K562 (cell line): ENCODE data around the gene NTM.

Experiments used
- CTCF ChIP-seq, 3 experiments: IDR thresholded peaks in 2 of 3; conservative IDR thresholded peaks in 1 of 3; 2 replicates each; pipeline ENCODE4 v1.5.1; 2011 to 2012; ENCODE audit warnings: low read length in 3 of 3, mild to moderate bottlenecking in 3 of 3, control low read depth in 2 of 3, improper control_type of control experiment in 1 of 3, inconsistent platforms in 1 of 3, low read depth in 1 of 3, mixed read lengths in 1 of 3, moderate library complexity in 1 of 3; ENCODE audit not compliant: insufficient read depth in 2 of 3
- ETV5 ChIP-seq: sonication (generic); formaldehyde crosslinking; IDR thresholded peaks from 2 replicates; pipeline ENCODE4 v1.4.0; 2020; ENCODE audit warnings: low read depth, mild to moderate bottlenecking, missing genetic modification reagents
- HDAC1 ChIP-seq, 2 experiments: fragments of 450-650 bp; IDR thresholded peaks; 2 replicates each; pipeline ENCODE4 v1.6.1; 2016 to 2017; ENCODE audit warnings: inconsistent platforms in 1 of 2, mild to moderate bottlenecking in 1 of 2, moderate library complexity in 1 of 2
- POLR2A ChIP-seq: fragments of 450-650 bp; conservative IDR thresholded peaks from 2 replicates; pipeline ENCODE4 v1.6.1; 2016

DNA sequence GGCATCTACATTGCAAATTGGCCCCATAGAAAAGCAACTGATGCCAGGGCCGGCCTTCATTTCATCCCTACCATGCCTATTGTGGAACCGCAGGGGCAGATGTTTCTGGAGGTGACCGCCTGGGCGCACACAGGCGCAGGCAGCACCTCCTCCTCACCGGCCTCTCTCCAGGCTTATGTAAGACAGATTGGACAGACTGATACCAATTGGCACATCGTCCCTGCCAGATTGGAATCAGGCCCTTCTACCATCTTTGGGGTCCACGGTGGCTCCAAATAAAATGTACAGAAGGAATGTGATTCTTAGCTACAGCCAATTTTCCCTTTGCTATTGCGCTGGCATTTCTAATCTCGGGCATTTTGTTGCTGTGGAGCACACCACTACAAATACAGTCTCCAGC lies 732.6 kb downstream of the NTM start:
- no peak for TF ChIP-seq HDAC1 (IDR thresholded peaks at IDR 0.05)
- TF ChIP-seq CTCF (IDR thresholded peaks at IDR 0.05 in 2 of 3, conservative IDR thresholded peaks at IDR 0.05 in 1 of 3; ENCODE audit: insufficient read depth in 2 of 3, low read depth in 1 of 3, low read length in 3 of 3), result no peak
- TF ChIP-seq POLR2A, result no peak
- no peak for TF ChIP-seq ETV5 (CRISPR knock-in tag)
